NCI-H524 treated with DMSO at 0.1 percent for 48 hours (cell line): ENCODE results near the gene RNU6-9.

ENCODE experiments used
- DNase-seq: peaks from one replicate; lab custom pipeline; 2025; lab: John Stamatoyannopoulos, UW

RNU6-9 gene

GRCh38 chr19:899336-900042, 6.2 kb downstream of the RNU6-9 start:
- no peak for DNase-seq

- no peak for DNase-seq
Measured at GRCh38 chr19:900043-900301, 6.7 kb downstream of the RNU6-9 start.

- DNase-seq = no peak
Measured at GRCh38 chr19:900302-901111, 7.2 kb downstream of the RNU6-9 start.

- no peak for DNase-seq
Measured at GRCh38 chr19:901216-902092, 8.2 kb downstream of the RNU6-9 start.

- no peak for DNase-seq
Measured at GRCh38 chr19:902093-902370, 8.7 kb downstream of the RNU6-9 start.

- no peak for DNase-seq
Measured at GRCh38 chr19:902446-903226, 9.4 kb downstream of the RNU6-9 start.

- DNase-seq = peak; percentile 58
Measured at GRCh38 chr19:903266-903797, 10.0 kb downstream of the RNU6-9 start.

GRCh38 chr19:904545-904944, 11.3 kb downstream of the RNU6-9 start:
- no peak for DNase-seq

GRCh38 chr19:906480-906879, 13.2 kb downstream of the RNU6-9 start:
- DNase-seq = no peak

- DNase-seq = no peak
Measured at GRCh38 chr19:907183-907853, 14.0 kb downstream of the RNU6-9 start.

- DNase-seq = no peak
Measured at GRCh38 chr19:911197-912033, 18.1 kb downstream of the RNU6-9 start.

- DNase-seq = no peak
Measured at GRCh38 chr19:912181-913079, 19.1 kb downstream of the RNU6-9 start.

GRCh38 chr19:913080-913748, 19.9 kb downstream of the RNU6-9 start, which contains the start of gene R3HDM4:
Gene R3HDM4 (minus strand): TSS chr19:913219. CDS start chr19:913157, 62 bp downstream.
- DNase-seq = no peak

- DNase-seq = no peak
Measured at GRCh38 chr19:916645-917322, 23.5 kb downstream of the RNU6-9 start.

- DNase-seq = no peak
Measured at GRCh38 chr19:917323-918151, 24.3 kb downstream of the RNU6-9 start, which contains the start of gene KISS1R. Gene KISS1R (plus strand): TSS chr19:917333. CDS start chr19:917503, 170 bp downstream.

- DNase-seq = no peak
Measured at GRCh38 chr19:918152-918437, 24.8 kb downstream of the RNU6-9 start.

- no peak for DNase-seq
Measured at GRCh38 chr19:918481-919198, 25.4 kb downstream of the RNU6-9 start.
